Fibroblast of upper back skin (primary cell): Measurements from ENCODE around the gene PACS1.

ENCODE experiments used
- DNase-seq: peaks from one replicate; pipeline ENCODE4 v3.0.0-alpha.2; 2013

Gene PACS1

DNA sequence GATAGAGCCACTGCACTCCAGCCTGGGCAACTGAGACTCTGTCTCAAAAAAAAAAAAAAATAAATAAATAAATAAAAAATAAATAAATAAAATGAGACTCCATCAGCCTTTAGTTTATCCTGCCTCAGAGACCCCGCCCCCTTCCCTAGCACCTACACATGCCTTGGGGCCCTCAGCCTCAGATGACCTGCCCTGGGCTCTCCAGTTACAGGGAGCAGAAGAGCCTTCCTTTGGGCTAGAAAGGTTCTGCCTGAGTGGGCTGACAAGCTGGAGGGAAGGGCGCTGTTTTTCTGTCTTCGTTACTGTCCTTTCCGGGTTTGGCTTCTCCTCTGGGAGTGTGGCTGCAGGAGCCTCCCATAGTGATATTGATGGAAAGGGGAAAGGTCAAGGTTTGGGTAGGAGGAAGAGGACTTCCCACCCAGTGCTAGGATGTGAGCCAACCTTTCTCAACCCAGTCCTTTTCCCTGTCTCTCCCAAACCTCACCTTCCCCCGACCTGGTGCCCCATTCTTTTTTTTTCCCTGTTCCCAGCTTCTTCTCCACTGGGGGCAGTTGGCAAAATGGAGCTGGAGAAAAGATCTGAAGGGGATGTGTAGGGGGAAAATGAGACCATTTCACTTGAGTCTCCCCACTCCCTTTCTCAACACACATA, 19.4 kb upstream of the PACS1 start:
- no peak for DNase-seq

DNA sequence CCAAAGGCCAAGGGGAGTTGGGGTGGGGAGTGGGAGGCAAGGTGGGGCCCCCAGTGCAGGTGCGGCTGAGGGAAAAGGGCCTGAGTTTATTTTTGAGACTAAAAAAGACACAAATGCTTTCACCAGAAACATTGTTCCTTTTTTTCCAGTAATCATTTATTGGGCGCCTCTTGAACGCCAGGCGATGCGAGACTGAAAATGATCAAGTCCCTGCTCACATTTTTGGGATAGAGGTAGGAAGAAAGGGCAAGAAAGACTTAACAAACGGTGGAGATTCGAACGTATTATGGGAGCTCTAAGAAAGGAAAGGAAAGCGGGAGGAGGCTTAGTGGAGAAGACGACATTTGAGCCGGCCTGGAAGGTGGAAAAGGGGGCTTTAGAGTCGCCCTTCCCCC, 18.7 kb upstream of the PACS1 start:
- DNase-seq, result no peak

DNA sequence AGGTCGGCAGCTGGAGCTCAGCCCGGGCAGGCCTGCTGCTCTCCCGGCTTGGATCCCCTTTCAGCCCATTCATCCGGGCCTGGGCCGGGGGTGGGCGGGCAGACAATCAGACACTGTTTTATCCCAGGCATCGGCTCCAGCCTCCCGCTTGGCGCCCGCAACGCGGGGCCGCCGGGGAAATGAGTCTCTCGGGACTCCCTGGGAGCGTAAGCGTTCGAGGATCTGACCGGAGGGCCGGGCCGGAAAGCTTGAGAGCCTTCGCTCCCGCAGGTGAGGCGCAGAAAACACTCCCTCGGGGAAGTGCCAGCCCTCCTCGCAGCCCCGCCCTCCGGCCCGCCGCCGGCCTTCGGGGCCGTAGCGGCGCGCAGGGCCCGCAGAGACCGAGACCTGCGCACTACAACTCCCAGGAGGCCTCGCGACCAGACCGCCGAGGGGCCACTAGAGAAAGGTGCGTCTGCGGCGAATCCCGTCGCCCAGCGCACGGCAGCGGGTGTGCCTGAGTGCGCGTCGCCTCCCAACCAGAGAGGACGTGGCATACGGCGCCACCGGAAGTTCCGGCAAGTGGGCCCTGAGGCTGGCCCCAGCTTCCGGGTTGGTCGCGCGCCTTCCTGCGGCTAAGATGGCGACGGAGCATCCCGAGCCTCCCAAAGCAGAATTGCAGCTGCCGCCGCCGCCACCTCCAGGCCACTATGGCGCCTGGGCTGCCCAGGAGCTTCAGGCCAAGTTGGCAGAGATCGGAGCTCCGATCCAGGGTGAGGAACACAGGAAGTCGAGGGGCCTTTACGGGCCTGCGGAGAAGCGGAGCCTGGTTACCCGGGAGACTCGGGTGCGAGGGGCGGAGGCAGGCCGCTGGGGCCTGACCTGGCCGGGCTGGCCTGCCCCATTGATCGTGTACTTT, 18.1 kb upstream of the PACS1 start, which contains the start of gene SF3B2:
TSS of gene SF3B2 (plus strand) at position 599 of the 898 bp plus-strand sequence. CDS start at position 620, 21 bp downstream.
- peak; percentile 98 for DNase-seq

DNA sequence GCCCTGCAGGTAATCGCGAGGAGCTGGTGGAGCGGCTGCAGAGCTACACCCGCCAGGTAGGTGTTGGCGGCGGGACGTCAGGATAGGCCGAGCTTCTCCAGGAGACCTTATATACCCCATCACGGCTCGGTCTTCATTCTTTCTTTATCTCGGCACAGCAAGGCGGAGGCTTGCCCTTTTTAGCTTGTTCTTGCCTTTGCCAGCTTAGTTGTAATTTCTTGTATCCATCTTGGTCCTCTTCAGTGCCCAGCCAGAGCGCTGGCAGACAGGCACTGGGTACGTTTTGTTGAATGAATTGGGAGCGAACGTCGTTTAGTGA, 17.4 kb upstream of the PACS1 start:
- DNase-seq, result no peak

DNA sequence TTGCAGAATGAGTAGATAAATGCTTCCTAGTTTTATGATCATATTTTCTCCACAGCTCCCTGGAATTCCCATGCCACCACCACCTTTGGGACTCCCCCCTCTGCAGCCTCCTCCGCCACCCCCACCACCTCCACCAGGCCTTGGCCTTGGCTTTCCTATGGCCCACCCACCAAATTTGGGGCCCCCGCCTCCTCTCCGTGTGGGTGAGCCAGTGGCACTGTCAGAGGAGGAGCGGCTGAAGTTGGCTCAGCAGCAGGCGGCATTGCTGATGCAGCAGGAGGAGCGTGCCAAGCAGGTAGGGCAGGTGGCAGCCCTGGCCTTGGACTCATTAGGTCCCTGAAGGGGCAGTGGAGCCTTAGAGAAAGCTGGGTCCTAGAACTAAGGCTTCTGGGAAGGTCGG, 15.1 kb upstream of the PACS1 start:
- DNase-seq, result no peak

DNA sequence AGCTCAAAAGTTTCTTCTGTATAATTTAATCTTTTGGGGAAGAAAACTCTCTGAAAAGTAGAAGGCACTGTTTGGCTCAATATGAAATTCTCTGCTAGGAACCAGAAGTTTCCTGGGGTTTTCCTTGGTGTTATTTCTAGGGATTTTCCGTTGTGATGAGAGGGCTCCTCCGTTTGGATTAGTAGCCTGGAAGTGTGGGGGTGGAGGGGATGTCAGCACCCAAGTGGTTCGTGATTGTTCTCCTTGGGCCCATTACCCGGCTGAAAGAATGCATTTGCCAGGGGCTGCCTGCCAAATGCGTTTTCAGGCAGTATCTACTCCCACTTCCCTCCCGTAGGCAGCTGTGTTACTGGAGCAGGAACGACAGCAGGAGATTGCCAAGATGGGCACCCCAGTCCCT, 13.6 kb upstream of the PACS1 start:
- no peak for DNase-seq

DNA sequence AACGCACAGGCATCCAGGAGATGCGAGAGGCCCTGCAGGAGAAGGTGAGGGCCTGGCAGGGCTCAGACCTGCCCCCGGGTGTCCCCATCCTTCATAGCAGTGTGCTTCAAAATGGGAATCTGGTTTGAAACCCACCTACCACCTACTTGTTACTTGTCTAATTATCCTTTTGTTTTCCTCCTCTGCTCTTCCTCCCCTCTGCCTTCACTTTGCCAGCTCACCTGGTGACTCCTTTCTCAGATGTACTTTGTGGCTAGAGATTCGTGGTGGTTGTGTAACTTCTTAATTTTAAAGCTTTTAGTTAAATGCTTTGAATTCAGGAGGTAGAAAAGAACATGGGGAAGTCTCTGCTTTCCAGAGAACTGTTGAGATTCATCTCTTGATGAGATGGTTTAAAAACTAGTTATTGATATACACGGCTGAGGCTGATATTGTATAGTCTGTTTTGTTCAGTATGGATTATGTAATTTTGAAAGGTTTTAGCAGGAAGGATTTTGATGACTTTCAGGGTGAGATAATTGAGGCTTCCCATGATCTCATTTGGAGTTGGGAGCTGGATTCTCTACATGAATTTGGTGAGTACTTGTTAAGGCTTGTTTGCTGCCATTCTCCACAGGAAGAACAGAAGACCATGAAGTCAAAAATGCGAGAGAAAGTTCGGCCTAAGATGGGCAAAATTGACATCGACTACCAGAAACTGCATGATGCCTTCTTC, 9.9 kb upstream of the PACS1 start:
- no peak for DNase-seq

DNA sequence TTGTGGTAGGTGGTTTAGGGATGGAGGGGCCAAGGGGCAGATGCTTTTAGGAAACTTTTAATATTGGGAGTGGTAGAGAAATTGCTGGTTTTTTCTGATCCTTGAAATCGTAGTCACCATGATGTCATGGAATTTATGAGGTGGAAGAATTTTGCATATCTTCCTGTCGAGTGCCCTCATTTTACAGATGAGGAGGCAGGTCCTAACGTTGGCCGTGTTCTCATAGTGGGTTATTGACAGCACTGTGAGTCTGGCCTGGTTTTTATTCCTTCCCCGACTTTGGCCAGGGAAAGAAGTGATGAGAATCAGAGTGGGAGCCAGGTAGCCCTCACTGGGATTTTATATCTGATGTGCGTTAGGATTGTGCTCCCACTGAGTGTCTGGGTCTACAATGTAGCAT, 8.8 kb upstream of the PACS1 start:
- DNase-seq, result no peak

DNA sequence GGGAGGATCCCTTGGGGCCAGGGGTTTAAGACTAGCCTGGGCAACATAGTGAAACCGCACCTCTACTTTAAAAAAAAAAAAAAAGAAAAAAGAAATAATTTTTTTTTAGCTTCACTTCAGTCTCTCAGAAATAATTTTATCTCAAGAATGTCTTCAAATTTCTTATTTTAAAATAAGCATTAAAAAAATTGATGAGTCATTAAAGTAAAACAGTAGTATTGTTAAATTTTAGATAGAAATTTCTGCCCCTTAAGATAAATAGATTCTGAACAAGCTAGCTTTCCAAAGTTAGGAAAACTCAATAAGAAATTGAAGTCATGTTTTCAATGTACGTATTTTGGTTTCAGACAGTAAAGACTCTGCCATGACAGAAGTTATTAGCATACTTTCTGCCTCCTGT, 7.7 kb upstream of the PACS1 start:
- no peak for DNase-seq

DNA sequence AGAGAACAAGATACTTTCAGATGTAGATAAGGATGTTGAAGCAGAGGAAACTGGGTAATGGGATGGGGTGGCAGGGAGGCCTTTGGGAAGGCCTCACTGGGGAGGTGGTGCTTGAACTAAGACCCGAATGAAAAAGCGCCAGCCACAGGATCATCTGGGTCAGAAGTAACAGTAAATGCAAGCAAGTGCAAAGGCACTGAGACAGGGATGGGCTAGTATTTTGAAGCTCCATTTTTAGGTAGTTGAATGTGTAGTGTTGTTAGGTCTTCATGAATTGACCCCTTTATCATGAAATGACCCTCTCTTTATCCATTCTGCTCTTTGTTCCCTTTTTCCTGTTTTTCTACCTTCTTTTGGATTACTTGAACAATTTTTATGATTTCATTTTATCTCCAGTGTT, 6.2 kb upstream of the PACS1 start:
- no peak for DNase-seq

DNA sequence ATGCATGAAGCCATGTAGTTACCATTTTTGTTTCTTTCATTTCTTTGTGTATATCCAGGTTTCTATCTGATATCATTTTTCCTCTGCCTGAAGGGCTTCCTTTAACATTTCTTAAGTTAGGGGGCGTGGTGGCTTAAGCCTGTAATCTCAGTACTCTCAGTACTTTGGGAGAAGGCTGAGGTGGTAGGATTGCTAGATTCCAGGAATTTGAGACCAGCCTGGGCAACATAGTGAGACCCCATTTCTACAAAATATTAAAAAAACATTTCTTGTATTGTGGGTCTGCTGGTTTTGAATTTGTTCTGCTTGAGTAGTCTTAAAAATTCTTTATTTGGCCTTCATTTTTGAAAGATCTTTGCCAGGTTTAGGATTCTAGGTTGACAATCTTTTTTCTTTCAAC, 5.5 kb upstream of the PACS1 start:
- DNase-seq, result no peak

DNA sequence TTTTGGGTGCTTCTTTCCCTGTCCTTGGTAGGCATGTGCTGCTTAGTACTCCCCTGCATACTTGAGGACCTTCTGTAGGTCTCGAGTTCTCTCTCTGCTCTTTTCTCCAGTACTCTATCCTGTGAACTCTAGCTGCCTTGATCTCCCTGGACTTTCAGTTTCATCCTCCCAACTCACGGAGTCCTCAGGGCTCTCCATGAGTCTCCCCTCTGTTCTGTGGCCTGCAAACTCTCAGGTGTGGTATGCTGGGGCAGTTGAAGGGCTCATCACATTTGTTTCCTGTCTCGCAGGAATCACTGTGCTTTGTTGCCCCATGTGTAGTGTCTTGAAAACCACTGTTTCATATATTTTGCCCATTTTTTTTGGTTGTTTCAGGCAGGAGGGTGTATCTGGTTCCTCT, 3.3 kb upstream of the PACS1 start:
- DNase-seq, result no peak

DNA sequence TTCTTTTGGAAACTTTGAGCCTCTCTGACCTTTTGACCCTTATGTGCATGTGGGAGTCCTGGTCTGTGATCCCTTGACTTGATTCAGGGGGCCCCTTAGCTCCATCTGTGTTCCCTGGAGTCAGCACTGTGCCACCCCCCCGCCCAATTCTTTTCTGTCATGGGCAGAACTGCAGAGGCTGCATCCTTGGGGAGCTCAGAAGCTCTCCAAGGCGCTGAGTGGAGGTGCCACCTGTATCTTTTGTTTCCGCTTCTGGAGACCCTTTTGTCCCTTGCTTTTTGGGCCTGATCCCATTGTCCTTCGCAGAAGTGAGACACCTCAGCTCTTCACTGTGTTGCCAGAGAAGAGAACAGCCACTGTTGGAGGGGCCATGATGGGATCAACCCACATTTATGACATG, 2.4 kb upstream of the PACS1 start:
- no peak for DNase-seq

DNA sequence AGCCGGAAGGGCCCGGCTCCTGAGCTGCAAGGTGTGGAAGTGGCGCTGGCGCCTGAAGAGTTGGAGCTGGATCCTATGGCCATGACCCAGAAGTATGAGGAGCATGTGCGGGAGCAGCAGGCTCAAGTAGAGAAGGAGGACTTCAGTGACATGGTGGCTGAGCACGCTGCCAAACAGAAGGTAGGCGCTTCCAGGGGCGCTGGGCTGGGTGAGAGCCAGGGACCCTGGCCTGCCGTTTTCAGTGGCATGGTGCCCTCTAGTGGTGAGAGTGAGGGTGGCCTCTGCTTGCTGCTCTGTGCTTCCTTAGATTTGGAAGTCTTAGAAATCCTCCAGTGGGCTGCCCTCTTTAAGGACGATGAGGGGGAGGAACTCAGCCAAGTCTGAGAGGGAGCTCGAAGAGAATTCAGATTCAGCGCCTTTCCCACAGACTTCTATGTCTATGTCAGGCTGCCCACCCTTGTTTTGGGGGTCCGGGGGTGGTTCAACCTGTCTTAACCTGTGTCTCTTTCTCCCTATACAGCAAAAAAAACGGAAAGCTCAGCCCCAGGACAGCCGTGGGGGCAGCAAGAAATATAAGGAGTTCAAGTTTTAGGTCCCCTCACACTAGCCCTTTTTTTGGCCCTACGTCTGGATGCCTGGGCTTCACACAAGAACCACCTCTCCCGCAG, 1.8 kb upstream of the PACS1 start:
- peak; percentile 64 for DNase-seq

DNA sequence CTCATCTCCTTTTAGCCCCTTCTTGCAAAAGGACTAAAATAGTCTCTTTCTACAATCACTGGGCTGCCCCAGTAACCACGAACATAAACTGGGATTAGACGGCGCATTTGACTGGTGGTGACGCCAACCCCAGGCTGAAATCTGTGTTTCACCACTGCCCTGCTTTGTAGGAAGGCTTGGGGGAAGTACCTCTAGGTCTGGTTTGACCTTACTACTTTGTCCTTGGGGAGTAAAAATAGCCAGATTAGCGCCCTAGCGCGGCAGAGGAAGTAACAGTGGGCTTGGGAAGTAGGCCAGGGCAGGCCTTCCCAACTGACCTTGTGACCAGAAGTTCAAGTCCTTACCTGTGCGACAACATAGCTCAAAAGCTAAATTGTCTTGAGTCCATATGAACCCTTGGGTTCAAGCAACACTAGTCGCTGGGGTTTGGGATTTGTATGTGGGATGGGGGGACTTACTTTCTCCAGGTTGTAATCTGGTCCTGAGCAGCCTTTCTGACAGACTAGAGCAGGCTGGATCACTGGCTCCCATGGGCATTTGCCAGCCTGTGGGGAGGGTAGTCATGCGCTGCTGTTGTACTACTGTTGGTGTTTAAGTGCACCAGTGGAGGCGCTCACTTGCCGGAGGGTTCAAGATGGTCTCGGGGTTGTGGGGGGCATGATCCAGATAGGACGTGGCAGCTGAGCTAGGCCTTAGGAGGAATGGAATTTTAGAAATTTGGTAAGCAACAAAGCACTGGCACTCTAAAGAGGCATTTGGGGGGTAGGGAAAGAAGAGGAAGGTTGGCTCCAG, 953 bp upstream of the PACS1 start:
- peak; percentile 68 for DNase-seq

DNA sequence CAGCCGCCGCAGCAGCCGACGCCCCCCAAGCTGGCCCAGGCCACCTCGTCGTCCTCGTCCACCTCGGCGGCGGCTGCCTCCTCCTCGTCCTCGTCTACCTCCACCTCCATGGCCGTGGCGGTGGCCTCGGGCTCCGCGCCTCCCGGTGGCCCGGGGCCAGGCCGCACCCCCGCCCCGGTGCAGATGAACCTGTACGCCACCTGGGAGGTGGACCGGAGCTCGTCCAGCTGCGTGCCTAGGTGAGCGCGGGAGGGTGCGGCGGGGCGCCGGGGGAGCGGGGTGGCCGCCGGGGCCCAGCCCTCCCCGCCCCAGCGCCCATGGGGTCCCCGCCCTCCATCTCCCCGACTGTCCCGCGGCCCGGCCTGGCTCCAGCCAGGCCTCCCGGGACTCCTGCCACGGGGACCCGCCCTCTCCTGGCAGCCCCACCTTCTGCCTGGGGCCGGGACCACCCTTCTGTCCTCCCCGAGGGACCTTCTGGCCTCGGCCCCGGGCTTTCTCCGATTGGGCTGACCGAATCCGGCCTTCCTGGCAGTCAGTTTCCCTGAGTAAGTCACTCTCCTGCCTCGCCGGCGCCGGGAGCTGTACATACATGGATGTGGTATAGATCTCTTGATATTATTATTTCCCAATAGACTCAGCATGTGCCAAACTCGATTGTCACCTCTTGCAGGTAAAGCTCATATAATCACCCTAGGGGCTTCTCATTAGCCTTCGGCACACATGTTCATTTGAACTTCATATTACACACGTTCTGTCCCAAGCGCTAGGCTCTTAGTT, 720 bp downstream of the PACS1 start:
- no peak for DNase-seq

DNA sequence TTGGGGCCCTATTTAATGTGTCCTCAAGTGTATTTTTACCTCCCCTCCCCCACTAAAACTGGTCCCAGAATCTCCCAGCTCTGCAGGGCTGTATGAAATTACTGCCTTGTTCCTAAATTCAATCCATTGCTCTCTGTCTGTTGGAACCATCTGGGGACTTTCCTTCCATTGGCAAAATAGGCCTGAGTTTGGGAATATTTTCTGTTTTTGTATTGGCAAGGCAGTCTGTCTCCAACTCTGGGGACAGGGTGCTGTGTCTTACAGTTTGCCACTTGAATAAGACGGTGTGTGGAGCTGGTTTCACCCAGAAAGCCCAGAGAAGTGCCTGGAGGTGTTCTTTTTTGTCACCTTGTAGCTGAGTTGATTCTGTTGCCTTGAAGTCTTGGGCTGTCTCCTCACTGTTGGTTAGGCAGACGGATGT, 1.3 kb downstream of the PACS1 start:
- no peak for DNase-seq

DNA sequence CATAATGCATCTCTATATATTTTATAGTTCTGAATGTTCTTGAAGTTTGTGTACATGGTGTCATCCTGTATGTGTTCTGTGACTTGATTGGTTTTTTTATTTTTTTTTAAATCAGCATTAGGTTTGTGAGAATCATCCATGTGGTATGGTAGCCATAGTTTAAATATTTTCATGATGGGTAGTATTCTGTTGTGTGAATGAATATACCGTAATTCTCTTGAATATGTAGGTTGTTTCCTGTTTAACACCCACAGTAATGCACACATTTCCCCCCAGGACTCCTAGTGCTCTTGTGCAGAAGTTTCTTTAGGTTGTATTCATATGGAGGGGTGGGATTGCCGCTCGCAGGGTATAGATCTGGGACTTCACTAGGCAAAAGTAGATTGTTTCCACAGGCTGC, 2.0 kb downstream of the PACS1 start:
- DNase-seq, result peak; percentile 65

DNA sequence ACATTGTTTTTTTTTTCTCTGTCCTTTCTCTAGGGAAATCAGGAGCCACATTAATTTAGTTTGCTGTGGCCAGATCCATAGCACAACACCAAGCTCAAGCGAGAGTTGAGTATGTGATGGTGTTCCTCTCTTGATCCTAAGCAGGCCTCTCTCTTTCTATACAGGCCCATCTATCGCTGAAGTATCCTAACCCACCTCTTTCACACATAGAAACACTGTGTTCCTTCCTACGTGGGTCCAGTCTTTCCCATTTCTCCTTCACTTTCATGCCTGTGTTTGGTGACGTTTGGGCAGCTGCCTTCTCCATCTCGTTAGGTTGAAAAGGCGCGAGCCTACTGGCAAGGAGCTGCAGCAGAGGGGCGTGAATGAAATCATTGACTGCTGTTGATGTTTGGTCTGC, 2.4 kb downstream of the PACS1 start:
- DNase-seq, result no peak

DNA sequence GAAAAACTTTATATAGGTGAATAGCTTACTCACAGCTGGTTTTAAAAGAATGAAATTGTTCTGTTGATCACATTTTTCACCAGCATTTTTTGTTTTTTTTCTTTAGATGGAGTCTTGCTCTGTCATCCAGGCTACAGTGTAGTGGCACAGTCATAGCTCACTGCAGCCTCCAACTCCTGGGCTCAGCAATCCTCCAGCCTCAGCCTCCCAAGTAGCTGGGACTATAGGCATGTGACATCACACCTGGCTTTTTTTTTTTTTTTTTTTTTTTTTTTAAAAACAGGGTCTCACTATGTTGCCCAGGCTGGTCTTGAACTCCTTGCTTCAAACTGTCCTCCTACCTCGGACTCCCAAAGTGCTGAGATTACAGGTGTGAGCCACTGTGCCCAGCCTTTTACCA, 3.6 kb downstream of the PACS1 start:
- DNase-seq, result no peak

DNA sequence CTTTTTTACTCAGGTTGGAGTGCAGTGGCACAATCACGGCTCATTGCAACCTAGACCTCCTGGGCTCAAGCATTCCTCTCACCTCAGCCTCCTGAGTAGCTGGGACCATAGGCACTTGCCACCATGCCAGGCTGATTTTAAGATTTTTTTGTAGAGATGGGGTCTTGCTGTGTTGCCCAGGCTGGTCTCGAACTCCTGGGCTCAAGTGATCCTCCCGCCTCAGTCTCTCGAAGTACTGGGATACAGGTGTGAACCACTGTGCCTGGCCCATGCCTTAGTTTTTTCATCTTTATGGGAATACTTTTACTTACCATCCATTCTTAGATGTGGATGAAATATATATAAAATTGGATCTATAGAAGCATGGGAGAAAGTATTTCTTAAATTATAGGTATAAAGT, 5.2 kb downstream of the PACS1 start:
- no peak for DNase-seq

DNA sequence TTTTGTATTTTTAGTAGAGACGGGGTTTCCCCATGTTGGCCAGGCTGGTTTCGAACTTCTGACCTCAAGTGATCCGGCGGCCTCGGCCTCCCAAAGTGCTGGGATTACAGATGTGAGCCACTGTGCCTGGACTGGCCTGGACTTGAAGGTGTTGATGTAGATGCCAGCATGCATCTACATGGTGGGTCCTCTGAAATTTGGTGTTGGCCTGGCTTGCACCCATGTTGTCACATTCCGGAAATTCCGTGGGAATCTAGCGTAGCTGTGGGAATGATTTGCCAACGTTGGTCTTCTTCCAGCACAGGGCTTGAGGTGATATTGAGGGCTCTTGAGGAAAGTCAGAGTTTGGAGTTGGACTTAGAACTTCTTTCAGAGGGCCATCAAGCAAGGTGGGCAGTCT, 6.5 kb downstream of the PACS1 start:
- peak; percentile 47 for DNase-seq
